Measurements from ENCODE around the gene MMEL1. TPM values are rescaled to one million over a fixed set of nuclear protein-coding genes. Genes with fewer than 3 reads are reported as not detected.
"Not testable (repeated sequence)": the region's sequence is repeated elsewhere in the genome, so short reads cannot be mapped to it uniquely, and the experiment has no call there.

Gene MMEL1
- total and polyA plus RNA-seq, 2 donors (not counting 1 experiment from before 2014, with no cell fraction given), result not detected

DNA sequence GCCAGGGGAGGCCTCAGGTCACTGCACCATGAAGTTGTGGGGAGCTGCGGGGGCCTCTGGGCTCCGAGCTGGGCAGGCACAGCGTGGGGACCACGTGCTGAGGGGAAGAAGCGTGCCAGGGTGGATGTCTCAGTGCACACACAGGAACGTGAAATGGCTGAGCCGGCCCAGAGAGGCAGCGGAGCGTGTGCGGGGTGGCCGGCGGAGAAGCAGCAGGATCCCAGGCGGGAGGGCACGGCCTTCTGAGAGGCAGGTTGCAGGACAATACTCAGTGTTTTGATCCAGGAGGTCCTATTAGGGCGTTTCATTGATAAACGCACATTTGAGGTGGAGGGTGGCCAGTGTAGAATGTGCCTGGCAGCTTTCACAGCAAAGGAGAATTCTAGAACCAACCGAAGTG lies 63.8 kb downstream of the MMEL1 start:
- no peak overlapping the region for H3K27ac Mint-ChIP-seq
- H3K4me3 Mint-ChIP-seq, result no peak overlapping the region
- POLR2A ChIA-PET, result no interaction called here

DNA sequence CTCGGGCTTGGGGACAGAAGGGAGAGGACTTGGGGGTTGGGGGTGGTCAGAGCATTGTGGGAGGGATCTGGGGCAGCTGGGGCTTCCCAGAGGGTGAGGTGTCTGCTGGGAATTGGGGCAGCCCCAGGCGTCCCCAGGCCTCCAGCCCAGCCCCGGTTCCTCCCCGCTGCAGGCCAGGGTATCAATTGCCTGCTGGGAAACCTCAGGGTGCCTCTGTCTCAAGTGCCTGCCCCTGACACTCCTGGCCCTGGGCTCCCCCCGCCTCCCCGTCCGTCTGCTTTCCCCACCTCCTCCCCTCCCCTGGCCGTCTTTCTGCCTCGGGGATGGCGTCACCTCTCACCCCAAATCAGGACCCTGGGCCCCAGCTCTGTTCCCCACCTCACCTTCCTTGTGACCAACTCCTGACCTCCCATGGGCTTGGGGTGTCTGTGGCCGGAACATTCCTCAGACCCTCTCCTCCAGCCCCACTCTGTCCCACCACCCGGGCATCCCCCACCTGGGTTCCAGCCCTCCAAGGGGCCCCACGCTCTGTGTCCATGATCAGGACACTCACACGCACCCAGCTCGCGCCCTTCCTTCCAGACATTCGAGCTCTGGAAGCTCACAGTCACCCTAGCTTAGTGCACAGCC lies 64.5 kb downstream of the MMEL1 start:
- DNase-seq; H3K79me2 ChIP-seq (ENCODE audit: control insufficient read depth, insufficient read depth, low read length); H3K27ac Mint-ChIP-seq; H3K27ac ChIP-seq (ENCODE audit: low read length in 2 of 2); H4K20me1 ChIP-seq (ENCODE audit: control insufficient read depth, insufficient read depth, low read length, poor library complexity, severe bottlenecking); H3K9me3 ChIP-seq (ENCODE audit: control extremely low read depth in 1 of 3, control insufficient read depth in 2 of 3, insufficient read depth in 1 of 3, low read length in 2 of 3); intact Hi-C loops (cut with micrococcal nuclease); H3K4me1 ChIP-seq (ENCODE audit: control insufficient read depth in 2 of 2, insufficient read depth in 2 of 2, low read length in 2 of 2); H3K4me1 Mint-ChIP-seq; ATAC-seq (ENCODE audit: low read depth); H3K27me3 ChIP-seq (replicated peaks in 1 of 4; ENCODE audit: control extremely low read depth in 1 of 4, control insufficient read depth in 3 of 4, insufficient read depth in 4 of 4, low read length in 3 of 4); H3K4me3 Mint-ChIP-seq; H3K4me2 ChIP-seq (replicated peaks; ENCODE audit: low read depth, low read length, poor library complexity, severe bottlenecking); H3K36me3 ChIP-seq (replicated peaks in 1 of 2; ENCODE audit: control extremely low read depth in 1 of 2, control insufficient read depth in 1 of 2, extremely low read depth in 1 of 2, insufficient read depth in 2 of 2, low read length in 1 of 2); H3K27me3 Mint-ChIP-seq; H2AFZ ChIP-seq (ENCODE audit: insufficient read depth, low read depth, low read length, poor library complexity, severe bottlenecking); H3K9ac ChIP-seq (ENCODE audit: low read length); H3K9me3 Mint-ChIP-seq (ENCODE audit: insufficient read depth); H3K4me3 ChIP-seq (ENCODE audit: control extremely low read depth in 1 of 5, extremely low read depth in 1 of 5, insufficient read depth in 1 of 5, low read depth in 2 of 5, low read length in 4 of 5); POLR2A ChIA-PET; CTCF ChIA-PET: not testable (repeated sequence)
- WGBS (ENCODE audit: insufficient coverage), result 33% methylated on average over 3 of the region's 17 CpGs

More for the DNA sequence above, 63.8 kb downstream of the MMEL1 start:
- peaks cover 0 to 8% (median 0%) of the 10 kb centered on the region in 3 donors for H3K9me3 ChIP-seq (ENCODE audit: control extremely low read depth in 1 of 3, control insufficient read depth in 2 of 3, insufficient read depth in 1 of 3, low read length in 2 of 3)
- H3K79me2 ChIP-seq (ENCODE audit: control insufficient read depth, insufficient read depth, low read length), result no peaks in the 10 kb centered on the region
- peaks cover 8% of the 10 kb centered on the region for H4K20me1 ChIP-seq (ENCODE audit: control insufficient read depth, insufficient read depth, low read length, poor library complexity, severe bottlenecking)
- no peaks in the 10 kb centered on the region for H3K27me3 Mint-ChIP-seq
- no peak for TF ChIP-seq EZH2 (IDR thresholded peaks at IDR 0.05; ENCODE audit: borderline replicate concordance, insufficient read depth, low read depth, low read length, poor library complexity, severe bottlenecking)
- TF ChIP-seq, protein P1, sequence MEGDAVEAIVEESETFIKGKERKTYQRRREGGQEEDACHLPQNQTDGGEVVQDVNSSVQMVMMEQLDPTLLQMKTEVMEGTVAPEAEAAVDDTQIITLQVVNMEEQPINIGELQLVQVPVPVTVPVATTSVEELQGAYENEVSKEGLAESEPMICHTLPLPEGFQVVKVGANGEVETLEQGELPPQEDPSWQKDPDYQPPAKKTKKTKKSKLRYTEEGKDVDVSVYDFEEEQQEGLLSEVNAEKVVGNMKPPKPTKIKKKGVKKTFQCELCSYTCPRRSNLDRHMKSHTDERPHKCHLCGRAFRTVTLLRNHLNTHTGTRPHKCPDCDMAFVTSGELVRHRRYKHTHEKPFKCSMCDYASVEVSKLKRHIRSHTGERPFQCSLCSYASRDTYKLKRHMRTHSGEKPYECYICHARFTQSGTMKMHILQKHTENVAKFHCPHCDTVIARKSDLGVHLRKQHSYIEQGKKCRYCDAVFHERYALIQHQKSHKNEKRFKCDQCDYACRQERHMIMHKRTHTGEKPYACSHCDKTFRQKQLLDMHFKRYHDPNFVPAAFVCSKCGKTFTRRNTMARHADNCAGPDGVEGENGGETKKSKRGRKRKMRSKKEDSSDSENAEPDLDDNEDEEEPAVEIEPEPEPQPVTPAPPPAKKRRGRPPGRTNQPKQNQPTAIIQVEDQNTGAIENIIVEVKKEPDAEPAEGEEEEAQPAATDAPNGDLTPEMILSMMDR (IDR thresholded peaks at IDR 0.05), result no peak
- 96% methylated on average over 10 of the region's 17 CpGs for WGBS (ENCODE audit: insufficient coverage)
- no peak overlapping the region for H3K27ac ChIP-seq (ENCODE audit: low read length in 2 of 2)
- no peak overlapping the region for H3K9ac ChIP-seq (ENCODE audit: low read length)
- H3K4me1 Mint-ChIP-seq, result peaks cover 8% of the 10 kb centered on the region
- CTCF ChIA-PET, result no interaction called here
- no peaks in the 10 kb centered on the region for H3K4me1 ChIP-seq (ENCODE audit: control insufficient read depth in 2 of 2, insufficient read depth in 2 of 2, low read length in 2 of 2)
- DNase-seq, result no peak
- ATAC-seq (ENCODE audit: low read depth), result no peak
- H3K36me3 ChIP-seq (replicated peaks in 1 of 2; ENCODE audit: control extremely low read depth in 1 of 2, control insufficient read depth in 1 of 2, extremely low read depth in 1 of 2, insufficient read depth in 2 of 2, low read length in 1 of 2), result no peaks in the 10 kb centered on the region
- H3K4me2 ChIP-seq (replicated peaks; ENCODE audit: low read depth, low read length, poor library complexity, severe bottlenecking), result no peak overlapping the region
- peaks cover 7% of the 10 kb centered on the region for H3K9me3 Mint-ChIP-seq (ENCODE audit: insufficient read depth)
- intact Hi-C loops (cut with micrococcal nuclease), result no loop called here
- H3K27me3 ChIP-seq (replicated peaks in 1 of 4; ENCODE audit: control extremely low read depth in 1 of 4, control insufficient read depth in 3 of 4, insufficient read depth in 4 of 4, low read length in 3 of 4), result no peaks in the 10 kb centered on the region
- H2AFZ ChIP-seq (ENCODE audit: insufficient read depth, low read depth, low read length, poor library complexity, severe bottlenecking), result no peak overlapping the region
- no peak overlapping the region for H3K4me3 ChIP-seq (ENCODE audit: control extremely low read depth in 1 of 5, extremely low read depth in 1 of 5, insufficient read depth in 1 of 5, low read depth in 2 of 5, low read length in 4 of 5)

Data from B cell (primary cell).